GM12878 (cell line): ENCODE measurements around the gene BIN1.

Experiments used
- CTCF ChIP-seq, 3 experiments: IDR thresholded peaks in 2 of 3; conservative IDR thresholded peaks in 1 of 3; 2 replicates each; pipeline ENCODE4 v1.5.1; 2011; ENCODE audit warnings: low read depth in 3 of 3, low read length in 3 of 3, mild to moderate bottlenecking in 3 of 3, control low read depth in 2 of 3, moderate library complexity in 2 of 3, inconsistent platforms in 1 of 3, mixed read lengths in 1 of 3; ENCODE audit not compliant: control insufficient read depth in 2 of 3, insufficient read depth in 1 of 3; ENCODE audit errors: extremely low read depth in 1 of 3
- GABPA ChIP-seq: IDR thresholded peaks from 2 replicates; pipeline ENCODE4 v1.6.1; 2014; ENCODE audit warnings: antibody characterized with exemption, low read depth, mild to moderate bottlenecking, inconsistent platforms
- JUND ChIP-seq: IDR thresholded peaks from 2 replicates; pipeline ENCODE4 v1.6.1; 2012; ENCODE audit warnings: low read depth, mild to moderate bottlenecking, low read length, improper control_type of control experiment, moderate library complexity
- NBN ChIP-seq: fragments of 450-650 bp; IDR thresholded peaks from 2 replicates; pipeline ENCODE4 v1.6.1; 2016
- POLR2A ChIP-seq: IDR thresholded peaks from 2 replicates; pipeline ENCODE4 v1.6.1; 2011; ENCODE audit warnings: low read depth, mild to moderate bottlenecking, low read length
- TF ChIP-seq, protein P1 (sequence below): IDR thresholded peaks from 2 replicates; pipeline ENCODE4 v1.6.1; 2011; ENCODE audit warnings: mild to moderate bottlenecking, low read depth, low read length, moderate library complexity; ENCODE audit not compliant: insufficient replicate concordance

DNA sequence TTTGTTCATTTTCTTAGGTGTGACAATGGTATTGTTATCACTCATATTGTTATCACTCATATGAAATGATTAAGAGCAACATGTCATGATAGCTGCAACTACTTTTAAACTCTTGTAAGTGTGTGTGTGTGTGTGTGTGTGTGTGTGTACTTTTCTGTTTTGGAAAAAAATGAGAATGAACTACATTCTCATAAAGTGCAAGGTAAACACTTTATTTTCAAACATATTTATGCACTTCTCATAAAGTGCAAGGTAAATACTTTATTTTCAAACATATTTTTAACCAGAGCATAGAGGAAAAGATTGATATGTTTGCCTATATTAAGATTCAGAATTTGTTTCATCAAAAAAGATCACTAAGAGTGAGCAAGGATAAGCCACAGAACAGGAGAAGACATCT lies 108.5 kb downstream of the BIN1 start:
- TF ChIP-seq CTCF (IDR thresholded peaks at IDR 0.05 in 2 of 3, conservative IDR thresholded peaks at IDR 0.05 in 1 of 3; ENCODE audit: control insufficient read depth in 2 of 3, extremely low read depth in 1 of 3, insufficient read depth in 1 of 3, low read depth in 3 of 3, low read length in 3 of 3): no peak
- TF ChIP-seq, protein P1, sequence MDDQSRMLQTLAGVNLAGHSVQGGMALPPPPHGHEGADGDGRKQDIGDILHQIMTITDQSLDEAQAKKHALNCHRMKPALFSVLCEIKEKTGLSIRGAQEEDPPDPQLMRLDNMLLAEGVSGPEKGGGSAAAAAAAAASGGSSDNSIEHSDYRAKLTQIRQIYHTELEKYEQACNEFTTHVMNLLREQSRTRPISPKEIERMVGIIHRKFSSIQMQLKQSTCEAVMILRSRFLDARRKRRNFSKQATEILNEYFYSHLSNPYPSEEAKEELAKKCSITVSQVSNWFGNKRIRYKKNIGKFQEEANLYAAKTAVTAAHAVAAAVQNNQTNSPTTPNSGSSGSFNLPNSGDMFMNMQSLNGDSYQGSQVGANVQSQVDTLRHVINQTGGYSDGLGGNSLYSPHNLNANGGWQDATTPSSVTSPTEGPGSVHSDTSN: no peak
- TF ChIP-seq POLR2A: no peak
- TF ChIP-seq NBN: no peak
- no peak for TF ChIP-seq GABPA
- TF ChIP-seq JUND: no peak
